Measurements from ENCODE around the gene RELT. TPM values are rescaled to one million over a fixed set of nuclear protein-coding genes. Genes with fewer than 3 reads are reported as not detected.

RELT gene
- total RNA-seq, 1 donor from 2014 or later: 3.5 TPM

GRCh38 chr11:73399636-73400035 is 23.4 kb downstream of the RELT start:
- TF ChIP-seq CTCF (IDR thresholded peaks at IDR 0.05): no peak
- Mint-ChIP-seq H3K4me1 (ENCODE audit: low read depth) (peaks cover 6% of the 10 kb centered on the region), H3K27me3 (ENCODE audit: low read depth) (no peaks in the 10 kb centered on the region), H3K9me3 (ENCODE audit: low read depth) (no peaks in the 10 kb centered on the region), H3K36me3 (ENCODE audit: low read depth) (no peaks in the 10 kb centered on the region), H3K27ac (ENCODE audit: unreplicated experiment) (no peak overlapping the region), H3K4me3 (ENCODE audit: unreplicated experiment) (no peak overlapping the region)
- DNase-seq (ENCODE audit: low spot score): no peak

GRCh38 chr11:73400293-73400692 is 24.1 kb downstream of the RELT start:
- Mint-ChIP-seq H3K4me3 (ENCODE audit: unreplicated experiment) (no peak overlapping the region), H3K9me3 (ENCODE audit: low read depth) (no peaks in the 10 kb centered on the region), H3K27ac (ENCODE audit: unreplicated experiment) (no peak overlapping the region), H3K27me3 (ENCODE audit: low read depth) (no peaks in the 10 kb centered on the region), H3K36me3 (ENCODE audit: low read depth) (peaks cover 1% of the 10 kb centered on the region), H3K4me1 (ENCODE audit: low read depth) (peaks cover 6% of the 10 kb centered on the region)
- no peak for DNase-seq (ENCODE audit: low spot score)
- no peak for TF ChIP-seq CTCF (IDR thresholded peaks at IDR 0.05)

GRCh38 chr11:73401217-73401923 is 25.2 kb downstream of the RELT start:
- Mint-ChIP-seq H3K27me3 (ENCODE audit: low read depth) (no peaks in the 10 kb centered on the region), H3K27ac (ENCODE audit: unreplicated experiment) (no peak overlapping the region), H3K36me3 (ENCODE audit: low read depth) (peaks cover 1% of the 10 kb centered on the region), H3K4me3 (ENCODE audit: unreplicated experiment) (no peak overlapping the region), H3K9me3 (ENCODE audit: low read depth) (no peaks in the 10 kb centered on the region), H3K4me1 (ENCODE audit: low read depth) (peaks cover 6% of the 10 kb centered on the region)
- no peak for TF ChIP-seq CTCF (IDR thresholded peaks at IDR 0.05)
- DNase-seq (ENCODE audit: low spot score): no peak

GRCh38 chr11:73401924-73402833 is 26.0 kb downstream of the RELT start:
- Mint-ChIP-seq H3K9me3 (ENCODE audit: low read depth) (no peaks in the 10 kb centered on the region), H3K36me3 (ENCODE audit: low read depth) (peaks cover 1% of the 10 kb centered on the region), H3K4me3 (ENCODE audit: unreplicated experiment) (no peak overlapping the region), H3K4me1 (ENCODE audit: low read depth) (peaks cover 6% of the 10 kb centered on the region), H3K27ac (ENCODE audit: unreplicated experiment) (no peak overlapping the region), H3K27me3 (ENCODE audit: low read depth) (no peaks in the 10 kb centered on the region)
- no peak for DNase-seq (ENCODE audit: low spot score)
- TF ChIP-seq CTCF (IDR thresholded peaks at IDR 0.05): no peak

- Mint-ChIP-seq H3K36me3 (ENCODE audit: low read depth) (peaks cover 6% of the 10 kb centered on the region), H3K9me3 (ENCODE audit: low read depth) (no peaks in the 10 kb centered on the region), H3K4me3 (ENCODE audit: unreplicated experiment) (no peak overlapping the region), H3K27ac (ENCODE audit: unreplicated experiment) (no peak overlapping the region), H3K27me3 (ENCODE audit: low read depth) (no peaks in the 10 kb centered on the region), H3K4me1 (ENCODE audit: low read depth) (peaks cover 6% of the 10 kb centered on the region)
- peak; percentile 61 for TF ChIP-seq CTCF (IDR thresholded peaks at IDR 0.05)
- DNase-seq (ENCODE audit: low spot score): no peak
Measured at GRCh38 chr11:73402834-73403185, 26.6 kb downstream of the RELT start.
